Measurements from ENCODE around the gene GALNTL6. TPM values are rescaled to one million over a fixed set of nuclear protein-coding genes. Genes with fewer than 3 reads are reported as not detected.

GALNTL6 gene
- total RNA-seq, 1 donor = under 0.01 TPM

DNA sequence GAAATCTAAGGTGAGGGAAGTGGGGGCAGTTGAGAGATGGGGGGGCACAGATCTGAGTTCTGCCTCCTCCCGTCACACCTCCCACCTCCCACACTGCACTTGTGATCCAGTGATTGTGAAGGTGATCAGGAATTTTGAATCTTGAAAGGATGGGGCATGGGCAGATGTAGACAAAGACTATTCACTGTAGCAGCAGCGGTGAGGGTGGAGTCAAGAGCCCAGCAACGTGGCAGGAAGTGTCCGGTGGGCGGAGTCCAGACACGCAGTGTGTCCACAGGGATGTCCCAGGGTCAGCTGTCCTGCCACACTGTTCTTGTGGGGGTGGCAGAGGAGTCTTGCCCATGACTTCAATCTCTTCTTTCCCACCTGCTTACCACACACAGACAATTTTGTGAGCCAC is 1024.9 kb downstream of the GALNTL6 start:
- no peaks in the 10 kb centered on the region for H3K36me3 ChIP-seq (ENCODE audit: insufficient read depth, low read length)
- no peaks in the 10 kb centered on the region for H3K27me3 ChIP-seq (ENCODE audit: insufficient read depth, low read length)
- no peak for DNase-seq (ENCODE audit: insufficient read length, low spot score, missing footprints)
- no peaks in the 10 kb centered on the region for H3K4me1 ChIP-seq (ENCODE audit: insufficient read depth, low read length)
- no peaks in the 10 kb centered on the region for H3K9me3 ChIP-seq (ENCODE audit: low read depth, low read length)
- H3K27ac ChIP-seq (ENCODE audit: low read depth, low read length) = no peak overlapping the region
- H3K79me2 ChIP-seq (ENCODE audit: insufficient read depth, low read length) = no peaks in the 10 kb centered on the region
- H4K20me1 ChIP-seq (ENCODE audit: insufficient read depth, low read length) = no peaks in the 10 kb centered on the region
- H3K4me2 ChIP-seq (ENCODE audit: insufficient read depth, low read length) = no peak overlapping the region
- no peak overlapping the region for H3K4me3 ChIP-seq (ENCODE audit: insufficient read depth, low read length)
- TF ChIP-seq, protein P1, sequence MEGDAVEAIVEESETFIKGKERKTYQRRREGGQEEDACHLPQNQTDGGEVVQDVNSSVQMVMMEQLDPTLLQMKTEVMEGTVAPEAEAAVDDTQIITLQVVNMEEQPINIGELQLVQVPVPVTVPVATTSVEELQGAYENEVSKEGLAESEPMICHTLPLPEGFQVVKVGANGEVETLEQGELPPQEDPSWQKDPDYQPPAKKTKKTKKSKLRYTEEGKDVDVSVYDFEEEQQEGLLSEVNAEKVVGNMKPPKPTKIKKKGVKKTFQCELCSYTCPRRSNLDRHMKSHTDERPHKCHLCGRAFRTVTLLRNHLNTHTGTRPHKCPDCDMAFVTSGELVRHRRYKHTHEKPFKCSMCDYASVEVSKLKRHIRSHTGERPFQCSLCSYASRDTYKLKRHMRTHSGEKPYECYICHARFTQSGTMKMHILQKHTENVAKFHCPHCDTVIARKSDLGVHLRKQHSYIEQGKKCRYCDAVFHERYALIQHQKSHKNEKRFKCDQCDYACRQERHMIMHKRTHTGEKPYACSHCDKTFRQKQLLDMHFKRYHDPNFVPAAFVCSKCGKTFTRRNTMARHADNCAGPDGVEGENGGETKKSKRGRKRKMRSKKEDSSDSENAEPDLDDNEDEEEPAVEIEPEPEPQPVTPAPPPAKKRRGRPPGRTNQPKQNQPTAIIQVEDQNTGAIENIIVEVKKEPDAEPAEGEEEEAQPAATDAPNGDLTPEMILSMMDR (IDR thresholded peaks at IDR 0.05; ENCODE audit: extremely low read depth, low read depth, low read length) = no peak
- no peak overlapping the region for H2AFZ ChIP-seq (ENCODE audit: low read length)

DNA sequence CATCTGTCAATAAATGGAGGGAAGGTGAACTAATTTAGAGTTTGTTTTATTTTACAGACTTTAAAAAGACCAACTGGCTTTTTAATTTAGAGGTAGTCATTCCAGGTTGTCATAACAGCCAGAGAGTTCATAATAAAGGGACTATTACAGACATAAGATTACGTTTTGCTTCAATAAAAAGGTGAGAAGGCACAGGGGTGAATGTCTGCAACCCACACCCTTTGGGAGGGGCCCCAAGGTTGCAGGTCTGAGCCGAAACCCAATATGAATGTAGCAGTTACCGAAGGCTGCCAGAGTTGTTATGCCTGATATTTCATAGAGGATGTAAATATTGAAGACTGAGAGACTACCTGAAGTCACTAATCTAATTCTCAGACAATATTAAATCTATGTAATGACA is 1025.7 kb downstream of the GALNTL6 start:
- H3K4me1 ChIP-seq (ENCODE audit: insufficient read depth, low read length) = no peaks in the 10 kb centered on the region
- no peaks in the 10 kb centered on the region for H4K20me1 ChIP-seq (ENCODE audit: insufficient read depth, low read length)
- H3K36me3 ChIP-seq (ENCODE audit: insufficient read depth, low read length) = no peaks in the 10 kb centered on the region
- TF ChIP-seq, protein P1 (IDR thresholded peaks at IDR 0.05; ENCODE audit: extremely low read depth, low read depth, low read length) = no peak
- H2AFZ ChIP-seq (ENCODE audit: low read length) = no peak overlapping the region
- H3K27me3 ChIP-seq (ENCODE audit: insufficient read depth, low read length) = no peaks in the 10 kb centered on the region
- H3K4me3 ChIP-seq (ENCODE audit: insufficient read depth, low read length) = no peak overlapping the region
- H3K9me3 ChIP-seq (ENCODE audit: low read depth, low read length) = no peaks in the 10 kb centered on the region
- H3K4me2 ChIP-seq (ENCODE audit: insufficient read depth, low read length) = no peak overlapping the region
- H3K79me2 ChIP-seq (ENCODE audit: insufficient read depth, low read length) = no peaks in the 10 kb centered on the region
- no peak for DNase-seq (ENCODE audit: insufficient read length, low spot score, missing footprints)
- H3K27ac ChIP-seq (ENCODE audit: low read depth, low read length) = no peak overlapping the region

DNA sequence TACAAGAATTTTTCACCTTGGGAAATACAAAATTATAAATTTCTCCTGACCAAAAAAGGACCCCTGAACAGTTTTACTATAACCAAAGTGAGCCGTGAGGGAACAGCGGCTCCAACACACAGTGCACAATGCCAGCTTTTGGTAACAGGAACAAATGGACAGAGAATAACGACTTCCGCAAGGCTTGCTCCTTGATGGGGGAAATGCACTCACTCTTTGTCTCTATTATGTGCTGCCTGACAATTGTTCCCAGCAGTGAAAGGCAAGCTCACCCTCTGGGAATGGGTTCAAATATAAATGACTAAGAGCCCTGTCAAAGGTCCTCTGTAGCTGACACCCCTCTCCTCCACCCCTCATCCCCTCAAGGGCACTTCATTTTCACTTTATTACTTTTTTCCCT is 1029.6 kb downstream of the GALNTL6 start:
- Histone ChIP-seq H2AFZ (ENCODE audit: low read length) (no peak overlapping the region), H3K27ac (ENCODE audit: low read depth, low read length) (no peak overlapping the region), H3K4me2 (ENCODE audit: insufficient read depth, low read length) (no peak overlapping the region), H3K36me3 (ENCODE audit: insufficient read depth, low read length) (no peaks in the 10 kb centered on the region), H4K20me1 (ENCODE audit: insufficient read depth, low read length) (no peaks in the 10 kb centered on the region), H3K9me3 (ENCODE audit: low read depth, low read length) (no peaks in the 10 kb centered on the region), H3K27me3 (ENCODE audit: insufficient read depth, low read length) (no peaks in the 10 kb centered on the region), H3K79me2 (ENCODE audit: insufficient read depth, low read length) (no peaks in the 10 kb centered on the region), H3K4me3 (ENCODE audit: insufficient read depth, low read length) (no peak overlapping the region), H3K4me1 (ENCODE audit: insufficient read depth, low read length) (no peaks in the 10 kb centered on the region)
- TF ChIP-seq, protein P1 (IDR thresholded peaks at IDR 0.05; ENCODE audit: extremely low read depth, low read depth, low read length) = no peak
- no peak for DNase-seq (ENCODE audit: insufficient read length, low spot score, missing footprints)

DNA sequence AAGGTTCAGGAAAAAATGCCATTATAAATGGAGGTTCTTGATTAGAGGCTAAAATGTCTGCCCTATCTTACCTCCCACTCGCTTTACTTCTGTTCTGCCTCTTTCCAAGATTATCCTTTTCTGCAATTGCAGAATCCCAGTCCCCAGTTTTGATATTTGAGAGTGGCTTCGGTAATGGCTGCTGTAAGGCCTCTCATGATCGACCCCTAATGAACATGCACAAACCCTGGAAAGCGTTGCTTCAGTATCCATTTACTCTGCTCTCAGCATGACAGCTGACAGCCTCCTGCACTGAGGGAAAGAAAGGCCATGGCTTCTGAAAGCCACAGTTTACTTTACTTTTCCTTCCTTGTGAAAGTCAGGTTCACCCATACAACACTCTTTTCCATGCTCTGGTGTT is 1030.0 kb downstream of the GALNTL6 start:
- no peaks in the 10 kb centered on the region for H4K20me1 ChIP-seq (ENCODE audit: insufficient read depth, low read length)

More for the DNA sequence above, 1030.0 kb downstream of the GALNTL6 start:
- Histone ChIP-seq H3K9me3 (ENCODE audit: low read depth, low read length) (no peaks in the 10 kb centered on the region), H3K27me3 (ENCODE audit: insufficient read depth, low read length) (no peaks in the 10 kb centered on the region), H3K36me3 (ENCODE audit: insufficient read depth, low read length) (no peaks in the 10 kb centered on the region), H3K4me2 (ENCODE audit: insufficient read depth, low read length) (no peak overlapping the region), H3K27ac (ENCODE audit: low read depth, low read length) (no peak overlapping the region), H3K79me2 (ENCODE audit: insufficient read depth, low read length) (no peaks in the 10 kb centered on the region), H3K4me3 (ENCODE audit: insufficient read depth, low read length) (no peak overlapping the region), H3K4me1 (ENCODE audit: insufficient read depth, low read length) (no peaks in the 10 kb centered on the region), H2AFZ (ENCODE audit: low read length) (no peak overlapping the region)
- DNase-seq (ENCODE audit: insufficient read length, low spot score, missing footprints) = no peak
- TF ChIP-seq, protein P1 (IDR thresholded peaks at IDR 0.05; ENCODE audit: extremely low read depth, low read depth, low read length) = no peak

Data from osteoblast (primary cell).